Caki2 (cell line): ENCODE measurements around the gene BRIP1. TPM values are rescaled to one million over a fixed set of nuclear protein-coding genes. Genes with fewer than 3 reads are reported as not detected.
A peak's percentile ranks its signal among the peaks of the same experiment; 100 is the strongest.

Experiments
- DNase-seq: peaks from one replicate; pipeline ENCODE4 v3.0.0-alpha.2; 2015; ENCODE audit warnings: low read depth
- in situ Hi-C: cut with HindIII; loops from 2 replicates; pipeline ENCODE4 v1.10.0; 2016; ENCODE audit warnings: low sequenced_read_pairs, low pct_unique_long_range_greater_than_20kb, mixed read lengths
- total RNA-seq: library from RNA; depleted of rRNA; stranded (reverse); fragments of >200 nt; shearing (Covaris generic); gene quantifications from 2 replicates; pipeline ENCODE4 v1.2.3, GENCODE V29; 2014; ENCODE audit warnings: low replicate concordance; rRNA removed

BRIP1 gene
- total RNA-seq, 1 experiment from 2014 or later = 6.2 TPM

DNA sequence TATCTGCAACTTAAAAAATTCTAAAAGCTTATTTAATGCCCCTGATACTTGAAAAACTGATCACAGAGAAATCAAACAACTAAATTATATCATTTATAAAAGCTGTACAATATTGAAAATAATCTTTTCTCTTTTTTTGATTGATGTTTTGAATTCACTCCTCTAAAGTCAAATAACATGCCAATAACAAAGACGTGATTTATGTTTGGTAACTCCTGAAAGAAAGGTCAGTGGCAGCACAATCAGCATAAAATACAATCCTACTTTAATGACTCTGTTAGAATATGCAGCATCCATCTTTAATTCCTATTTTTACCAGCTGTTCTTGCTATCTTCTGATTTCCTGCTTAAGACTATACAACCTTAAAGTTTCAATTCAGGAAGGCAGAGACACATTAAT, 221.6 kb downstream of the BRIP1 start:
- in situ Hi-C loops = no loop called here
- no peak for DNase-seq

- DNase-seq = no peak
- in situ Hi-C loops = no loop called here
These were observed 222.2 kb downstream of the BRIP1 start for GRCh38 chr17:61641084-61641483.

DNA sequence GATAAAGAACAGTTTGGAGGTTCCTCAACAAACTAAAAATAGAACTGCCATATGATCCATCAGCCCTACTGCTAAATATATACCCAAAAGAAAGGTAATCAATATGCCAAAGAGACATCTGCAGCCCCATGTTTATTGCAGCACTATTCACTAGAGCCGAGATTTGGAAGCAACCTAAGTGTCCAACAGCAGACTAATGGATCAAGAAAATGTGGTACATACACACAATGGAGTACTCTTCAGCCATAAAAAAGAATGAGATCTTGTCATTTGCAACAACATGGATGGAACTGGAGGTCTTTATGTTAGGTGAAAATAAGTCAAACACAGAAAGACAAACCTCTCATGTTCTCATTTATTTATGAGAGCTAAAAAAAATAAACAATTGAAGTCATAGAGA, 223.5 kb downstream of the BRIP1 start:
- DNase-seq = no peak
- in situ Hi-C loops = no loop called here

DNA sequence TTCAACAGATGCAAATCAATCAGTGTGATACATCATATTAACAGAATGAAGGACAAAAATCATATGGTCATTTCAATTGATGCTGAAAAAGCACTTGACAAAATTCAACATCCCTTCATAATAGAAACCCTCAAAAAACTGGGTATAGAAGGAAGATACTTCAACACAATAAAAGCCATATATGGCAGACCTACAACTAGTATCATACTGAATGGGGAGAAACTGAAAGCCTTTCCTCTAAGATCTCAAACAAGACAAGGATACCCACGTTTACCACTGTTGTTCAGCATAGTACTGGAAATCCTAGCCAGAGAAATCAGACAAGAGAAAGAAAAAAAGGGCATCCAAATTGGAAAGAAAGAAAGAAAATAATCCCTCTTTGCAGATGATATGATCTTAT, 225.2 kb downstream of the BRIP1 start:
- no peak for DNase-seq
- in situ Hi-C loops = no loop called here

DNA sequence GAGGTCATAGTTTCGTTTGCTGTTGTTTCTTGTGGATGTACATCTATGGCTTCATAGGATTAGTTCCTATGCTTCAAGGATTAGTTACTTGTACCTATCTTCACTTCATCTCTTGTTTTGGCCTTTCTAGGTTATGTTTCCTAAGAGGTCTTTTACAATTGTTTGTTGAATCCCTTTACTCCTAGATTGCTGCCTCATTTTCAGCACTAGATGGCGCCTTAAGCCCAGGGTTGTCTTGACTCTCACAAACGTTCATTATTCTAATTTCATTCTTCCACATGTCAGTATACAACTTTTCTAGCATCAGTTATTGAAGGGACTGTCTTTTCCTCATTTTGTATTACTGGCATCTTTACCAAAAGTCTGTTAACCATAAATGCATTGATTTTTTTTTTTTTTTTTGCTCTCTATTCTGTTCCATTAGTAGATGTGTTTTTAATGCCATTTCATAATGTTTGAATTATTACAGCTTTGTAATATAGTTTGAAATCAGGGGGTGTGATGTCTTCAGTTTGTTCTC, 227.4 kb downstream of the BRIP1 start:
- in situ Hi-C loops = no loop called here
- peak; percentile 22 for DNase-seq

- in situ Hi-C loops = no loop called here
- DNase-seq = no peak
These were observed 228.3 kb downstream of the BRIP1 start for GRCh38 chr17:61634942-61635538.

DNA sequence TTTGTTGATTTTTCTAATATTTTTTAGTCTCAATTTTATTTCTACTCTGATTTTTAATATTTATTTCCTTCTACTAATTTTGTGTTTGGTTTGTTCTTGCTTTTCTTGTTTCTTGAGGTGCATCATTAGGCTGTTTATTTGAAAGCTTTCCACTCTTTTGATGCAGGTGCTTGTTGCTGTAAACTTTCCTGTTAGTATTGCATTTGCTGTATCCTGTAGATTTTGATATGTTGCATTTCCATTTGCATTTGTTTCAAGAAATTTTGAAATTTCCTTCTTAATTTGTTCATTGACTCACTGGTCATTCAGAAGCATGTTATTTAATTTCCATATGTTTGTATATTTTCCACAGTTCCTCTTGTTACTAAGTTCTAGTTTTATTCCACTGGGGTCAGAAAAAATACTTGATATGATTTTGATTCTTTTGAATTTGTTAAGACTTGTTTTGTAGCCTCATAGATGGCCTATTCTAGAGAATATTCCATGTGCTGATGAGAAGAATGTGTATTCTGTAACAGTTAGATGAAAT, 229.3 kb downstream of the BRIP1 start:
- no peak for DNase-seq
- in situ Hi-C loops = no loop called here

- in situ Hi-C loops = no loop called here
These were observed 230.5 kb downstream of the BRIP1 start for GRCh38 chr17:61632826-61633225.

GRCh38 chr17:61631800-61632199, 231.5 kb downstream of the BRIP1 start:
- in situ Hi-C loops = no loop called here
- no peak for DNase-seq

More at GRCh38 chr17:61632826-61633225, 230.5 kb downstream of the BRIP1 start:
- no peak for DNase-seq

Other genes with a start within 250 kb of the BRIP1 start
- gene INTS2, start 64.5 kb upstream of the BRIP1 start, total RNA-seq = 5.7 and 9.7 TPM in 2 replicates
- gene MED13, start 201.8 kb upstream of the BRIP1 start, total RNA-seq = 8.6 and 10.8 TPM in 2 replicates